Mesendoderm (in vitro differentiated cells): Measurements from ENCODE around the gene RBBP8NL.

Experiments used
- DNase-seq: peaks from one replicate; pipeline ENCODE4 v3.0.0; 2013
- H2AK5ac ChIP-seq: 2 replicates; pipeline ENCODE4 v1.6.1; 2013; ENCODE audit warnings: low read length, inconsistent platforms
- H2BK120ac ChIP-seq: 2 replicates; pipeline ENCODE4 v1.6.1; 2013; ENCODE audit warnings: low read depth, mild to moderate bottlenecking, low read length, moderate library complexity, mixed read lengths
- H2BK15ac ChIP-seq: replicated peaks from 2 replicates; pipeline ENCODE4 v1.6.1; 2013; ENCODE audit warnings: low read depth, mild to moderate bottlenecking, moderate library complexity
- H2BK5ac ChIP-seq: 2 replicates; pipeline ENCODE4 v1.6.1; 2013; ENCODE audit warnings: low read length, inconsistent platforms
- H3K18ac ChIP-seq: 2 replicates; pipeline ENCODE4 v1.6.1; 2013; ENCODE audit warnings: mild to moderate bottlenecking, low read length, mixed read lengths
- H3K23ac ChIP-seq: one replicate; pipeline ENCODE4 v1.6.1; 2013; ENCODE audit warnings: low read length
- H3K27ac ChIP-seq: 2 replicates; pipeline ENCODE4 v1.5.1; 2013; ENCODE audit warnings: low read depth, mild to moderate bottlenecking, inconsistent platforms, low read length, moderate library complexity
- H3K27me3 ChIP-seq: 2 replicates; pipeline ENCODE4 v1.6.1; 2013; ENCODE audit warnings: low read length, control low read depth, mild to moderate bottlenecking, inconsistent platforms; ENCODE audit not compliant: insufficient read depth, poor library complexity
- H3K36me3 ChIP-seq: 2 replicates; pipeline ENCODE4 v1.6.1; 2013; ENCODE audit warnings: low read length, inconsistent platforms; ENCODE audit not compliant: control insufficient read depth, insufficient read depth
- H3K4ac ChIP-seq: one replicate; pipeline ENCODE4 v1.6.1; 2013; ENCODE audit warnings: low read depth, mild to moderate bottlenecking, low read length, moderate library complexity
- H3K4me1 ChIP-seq: 2 replicates; pipeline ENCODE4 v1.6.1; 2013; ENCODE audit warnings: low read depth, low read length, inconsistent platforms; ENCODE audit not compliant: control insufficient read depth
- H3K4me2 ChIP-seq: 2 replicates; pipeline ENCODE4 v1.6.1; 2013; ENCODE audit warnings: low read length
- H3K4me3 ChIP-seq: 2 replicates; pipeline ENCODE4 v1.5.1; 2013; ENCODE audit warnings: mild to moderate bottlenecking, low read length
- H3K56ac ChIP-seq: one replicate; pipeline ENCODE4 v1.6.1; 2013; ENCODE audit warnings: low read length
- H3K79me1 ChIP-seq: 2 replicates; pipeline ENCODE4 v1.6.1; 2013; ENCODE audit warnings: low read length, inconsistent platforms
- H3K79me2 ChIP-seq: 2 replicates; pipeline ENCODE4 v1.6.1; 2013; ENCODE audit warnings: mild to moderate bottlenecking, low read length; ENCODE audit not compliant: control insufficient read depth, insufficient read depth
- H3K9ac ChIP-seq: 2 replicates; pipeline ENCODE4 v1.6.1; 2013; ENCODE audit warnings: low read length, inconsistent platforms
- H4K5ac ChIP-seq: one replicate; pipeline ENCODE4 v1.6.1; 2013; ENCODE audit warnings: low read length
- H4K8ac ChIP-seq: one replicate; pipeline ENCODE4 v1.6.1; 2013; ENCODE audit warnings: low read depth, mild to moderate bottlenecking, control low read depth, low read length, moderate library complexity
- WGBS: extraction: QIAGEN DNeasy Blood & Tissue Kit; methylation state at CpG from one replicate; pipeline ENCODE4 v1.1.7; 2013; ENCODE audit warnings: low lambda C conversion rate, missing lambda C conversion rate; ENCODE audit not compliant: insufficient coverage; ENCODE audit errors: extremely low coverage; 5-methylcytosine and 5-hydroxymethylcytosine counted together

Gene RBBP8NL

DNA sequence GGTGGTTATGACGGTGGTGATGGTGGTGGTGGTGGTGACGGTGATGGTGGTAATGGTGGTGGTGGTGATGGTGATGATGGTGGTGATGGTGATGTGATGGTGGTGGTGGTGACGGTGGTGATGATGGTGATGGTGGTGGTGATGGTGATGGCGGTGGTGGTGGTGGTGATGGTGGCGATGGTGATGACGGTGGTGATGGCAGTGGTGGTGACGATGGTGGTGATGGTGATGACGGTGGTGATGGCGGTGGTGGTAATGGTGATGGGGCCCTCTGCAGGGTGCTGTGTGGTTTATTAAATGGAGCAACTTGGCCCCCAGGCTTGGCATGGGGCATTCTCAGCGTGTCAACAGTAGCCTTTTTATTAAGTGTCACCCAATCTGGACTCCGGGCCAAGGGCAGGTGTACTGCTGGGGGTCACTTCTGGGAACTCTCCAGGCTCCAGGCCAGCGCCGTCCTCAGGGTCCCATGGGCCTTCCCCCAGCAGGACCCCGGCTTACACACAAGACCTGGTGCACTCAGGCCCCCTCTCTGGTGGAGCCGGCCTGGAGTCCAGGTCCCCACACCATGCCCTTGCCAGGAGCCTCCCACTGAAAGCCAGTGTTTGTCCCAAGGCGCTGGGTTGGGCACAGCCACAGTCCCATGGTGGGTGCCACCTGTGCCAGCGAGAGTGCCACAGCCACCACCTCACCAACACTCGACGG, 29.1 kb downstream of the RBBP8NL start:
- H3K56ac ChIP-seq: no peak overlapping the region
- H3K27me3 ChIP-seq: no peaks in the 10 kb centered on the region
- no peak overlapping the region for H4K5ac ChIP-seq
- no peak for DNase-seq
- H2AK5ac ChIP-seq: no peak overlapping the region
- no peak overlapping the region for H4K8ac ChIP-seq
- H3K18ac ChIP-seq: no peak overlapping the region
- H3K4ac ChIP-seq: no peak overlapping the region
- no peaks in the 10 kb centered on the region for H3K4me1 ChIP-seq
- no peaks in the 10 kb centered on the region for H3K36me3 ChIP-seq
- H2BK5ac ChIP-seq: no peak overlapping the region
- H3K4me2 ChIP-seq: no peak overlapping the region
- no peak overlapping the region for H2BK120ac ChIP-seq
- H3K9ac ChIP-seq: no peak overlapping the region
- WGBS: no CpG with 5 or more reads among the region's 19 CpGs
- no peak overlapping the region for H3K27ac ChIP-seq
- no peak overlapping the region for H2BK15ac ChIP-seq
- no peaks in the 10 kb centered on the region for H3K79me1 ChIP-seq
- no peak overlapping the region for H3K23ac ChIP-seq
- no peaks in the 10 kb centered on the region for H3K79me2 ChIP-seq
- H3K4me3 ChIP-seq: no peak overlapping the region

DNA sequence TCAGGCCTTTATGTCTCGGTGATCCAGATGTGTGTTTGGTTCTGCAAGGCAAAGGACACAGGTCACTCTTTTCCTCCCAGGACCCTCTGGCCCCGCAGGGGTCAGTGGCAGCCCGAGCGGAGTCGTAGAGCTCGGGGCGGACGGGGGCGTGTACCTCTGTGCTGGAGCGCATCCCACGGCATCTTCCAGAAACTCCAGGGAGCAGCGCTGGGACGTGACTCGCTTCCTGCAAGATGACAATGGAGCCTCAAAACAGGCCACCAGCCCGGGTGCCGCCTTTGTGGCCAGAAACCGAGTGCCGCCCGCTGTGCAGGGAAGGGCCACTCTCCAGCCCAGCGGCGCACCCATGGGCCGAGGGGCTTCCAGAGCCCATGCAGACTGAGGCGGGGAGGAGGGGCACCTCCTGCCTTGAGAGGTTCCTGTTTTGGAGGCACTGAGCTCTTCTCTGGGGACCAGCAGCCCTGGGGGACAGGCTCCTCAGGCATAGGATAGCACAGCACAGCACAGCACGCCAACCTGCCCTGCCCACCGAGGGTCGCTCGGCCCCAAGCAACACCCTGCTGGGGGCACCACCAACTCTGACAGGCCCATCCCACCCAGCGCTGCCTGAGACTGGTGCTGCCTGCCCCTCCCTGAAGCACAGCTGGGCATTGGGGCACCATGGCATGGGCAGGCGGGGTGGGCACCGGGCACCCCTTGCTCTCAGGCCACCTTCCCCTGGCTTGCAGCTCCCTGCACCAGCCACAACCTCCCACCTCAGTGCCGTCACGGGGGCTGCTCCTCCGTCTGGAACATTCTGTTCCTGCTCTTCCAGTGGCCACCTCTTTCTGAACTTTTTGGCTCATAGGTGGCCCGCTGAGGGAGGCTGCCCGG, 30.7 kb downstream of the RBBP8NL start:
- Histone ChIP-seq H3K36me3 (no peaks in the 10 kb centered on the region), H3K23ac (no peak overlapping the region), H3K27ac (no peak overlapping the region), H2AK5ac (no peak overlapping the region), H3K4ac (no peak overlapping the region), H3K4me3 (no peak overlapping the region), H3K18ac (no peak overlapping the region), H3K9ac (no peak overlapping the region), H2BK15ac (no peak overlapping the region), H2BK120ac (no peak overlapping the region), H4K5ac (no peak overlapping the region), H3K27me3 (no peaks in the 10 kb centered on the region), H3K79me1 (no peaks in the 10 kb centered on the region), H3K4me1 (no peaks in the 10 kb centered on the region), H3K56ac (no peak overlapping the region), H3K4me2 (no peak overlapping the region), H4K8ac (no peak overlapping the region), H3K79me2 (no peaks in the 10 kb centered on the region), H2BK5ac (no peak overlapping the region)
- no CpG with 5 or more reads among the region's 35 CpGs for WGBS
- DNase-seq: no peak

- H3K56ac ChIP-seq: no peak overlapping the region
- no peak overlapping the region for H2BK15ac ChIP-seq
- no peak overlapping the region for H4K8ac ChIP-seq
- H3K4me2 ChIP-seq: no peak overlapping the region
- no peak overlapping the region for H3K4me3 ChIP-seq
- no peaks in the 10 kb centered on the region for H3K4me1 ChIP-seq
- H4K5ac ChIP-seq: no peak overlapping the region
- H2BK120ac ChIP-seq: no peak overlapping the region
- no peak overlapping the region for H3K9ac ChIP-seq
- H2AK5ac ChIP-seq: no peak overlapping the region
- no peaks in the 10 kb centered on the region for H3K79me2 ChIP-seq
- DNase-seq: no peak
- no peak overlapping the region for H3K27ac ChIP-seq
- WGBS: no CpG with 5 or more reads among the region's 27 CpGs
- no peak overlapping the region for H2BK5ac ChIP-seq
- no peak overlapping the region for H3K4ac ChIP-seq
- H3K23ac ChIP-seq: no peak overlapping the region
- no peaks in the 10 kb centered on the region for H3K36me3 ChIP-seq
- no peak overlapping the region for H3K18ac ChIP-seq
- H3K79me1 ChIP-seq: no peaks in the 10 kb centered on the region
- H3K27me3 ChIP-seq: no peaks in the 10 kb centered on the region
These were observed 31.8 kb downstream of the RBBP8NL start for GRCh38 chr20:62395311-62396242.

GRCh38 chr20:62394248-62395245, 32.8 kb downstream of the RBBP8NL start:
- H2BK5ac ChIP-seq: no peak overlapping the region
- H3K4me3 ChIP-seq: no peak overlapping the region
- H3K79me2 ChIP-seq: no peaks in the 10 kb centered on the region
- H4K5ac ChIP-seq: no peak overlapping the region
- no peaks in the 10 kb centered on the region for H3K4me1 ChIP-seq
- peaks cover 3% of the 10 kb centered on the region for H3K36me3 ChIP-seq
- H3K4ac ChIP-seq: no peak overlapping the region
- H3K27ac ChIP-seq: no peak overlapping the region
- H2AK5ac ChIP-seq: no peak overlapping the region
- no CpG with 5 or more reads among the region's 44 CpGs for WGBS
- no peak overlapping the region for H3K9ac ChIP-seq
- DNase-seq: no peak
- H3K79me1 ChIP-seq: no peaks in the 10 kb centered on the region
- no peak overlapping the region for H2BK15ac ChIP-seq
- H3K27me3 ChIP-seq: no peaks in the 10 kb centered on the region
- no peak overlapping the region for H3K23ac ChIP-seq
- no peak overlapping the region for H4K8ac ChIP-seq
- no peak overlapping the region for H3K18ac ChIP-seq
- no peak overlapping the region for H2BK120ac ChIP-seq
- no peak overlapping the region for H3K56ac ChIP-seq
- no peak overlapping the region for H3K4me2 ChIP-seq

GRCh38 chr20:62393830-62394229, 33.5 kb downstream of the RBBP8NL start:
- WGBS: no CpG with 5 or more reads among the region's 24 CpGs
- no peak overlapping the region for H2BK15ac ChIP-seq

More at GRCh38 chr20:62393830-62394229, 33.5 kb downstream of the RBBP8NL start:
- H3K36me3 ChIP-seq: peaks cover 3% of the 10 kb centered on the region
- H3K18ac ChIP-seq: no peak overlapping the region
- no peak overlapping the region for H3K27ac ChIP-seq
- no peak for DNase-seq
- no peaks in the 10 kb centered on the region for H3K4me1 ChIP-seq
- H3K4me2 ChIP-seq: no peak overlapping the region
- no peak overlapping the region for H2BK5ac ChIP-seq
- H3K23ac ChIP-seq: no peak overlapping the region
- H4K5ac ChIP-seq: no peak overlapping the region
- peaks cover 4% of the 10 kb centered on the region for H3K79me1 ChIP-seq
- no peak overlapping the region for H3K4me3 ChIP-seq
- no peaks in the 10 kb centered on the region for H3K27me3 ChIP-seq
- no peak overlapping the region for H2AK5ac ChIP-seq
- H3K4ac ChIP-seq: no peak overlapping the region
- no peak overlapping the region for H4K8ac ChIP-seq
- H3K56ac ChIP-seq: no peak overlapping the region
- no peak overlapping the region for H2BK120ac ChIP-seq
- no peaks in the 10 kb centered on the region for H3K79me2 ChIP-seq
- H3K9ac ChIP-seq: no peak overlapping the region
